H1 (cell line): ENCODE results near the gene SPPL3. TPM values are rescaled to one million over a fixed set of nuclear protein-coding genes. Genes with fewer than 3 reads are reported as not detected.

ENCODE experiments used
- BCL11A ChIP-seq, 2 experiments: IDR thresholded peaks; one replicate each; pipeline ENCODE4 v1.6.1; 2011; ENCODE audit warnings: low read depth in 2 of 2, low read length in 2 of 2, mild to moderate bottlenecking in 2 of 2
- JUN ChIP-seq: IDR thresholded peaks from 2 replicates; pipeline ENCODE4 v1.6.1; 2011; ENCODE audit warnings: low read depth, mild to moderate bottlenecking, improper control_type of control experiment, low read length
- NRF1 ChIP-seq: IDR thresholded peaks from 2 replicates; pipeline ENCODE4 v1.6.1; 2011; ENCODE audit warnings: mild to moderate bottlenecking, low read depth, low read length, improper control_type of control experiment
- RAD21 ChIP-seq, 2 experiments: IDR thresholded peaks in 1 of 2; conservative IDR thresholded peaks in 1 of 2; 2 replicates each; pipeline ENCODE4 v1.6.1; 2011; ENCODE audit warnings: low read depth in 2 of 2, low read length in 2 of 2, improper control_type of control experiment in 1 of 2, inconsistent platforms in 1 of 2, mild to moderate bottlenecking in 1 of 2, moderate library complexity in 1 of 2
- RNF2 ChIP-seq: fragments of 200-900, 300-1000 bp; sonication (generic); IDR thresholded peaks from 2 replicates; pipeline ENCODE4 v1.7.1; 2016; ENCODE audit warnings: borderline replicate concordance, low read depth, mild to moderate bottlenecking, antibody characterized with exemption, low read length; ENCODE audit not compliant: poor library complexity, severe bottlenecking; ENCODE audit errors: missing control alignments
- SP4 ChIP-seq: IDR thresholded peaks from 2 replicates; pipeline ENCODE4 v1.6.1; 2012; ENCODE audit warnings: low read length, inconsistent platforms
- SRF ChIP-seq: IDR thresholded peaks from 2 replicates; pipeline ENCODE4 v1.6.1; 2011; ENCODE audit warnings: mild to moderate bottlenecking, low read depth, low read length, moderate library complexity
- polyA plus RNA-seq, 7 experiments: library from polyadenylated mRNA; depleted of rRNA in 3 of 7; stranded (reverse) in 5 of 7; unstranded in 2 of 7; fragments of >200 nt in 5 of 7; fragments of 200-250 nt in 2 of 7; gene quantifications; 1 replicate in 5 of 7; 2 replicates in 1 of 7; 4 replicates in 1 of 7; pipeline versions ENCODE4 v1.2.1 to v1.2.3, GENCODE V29; 2011 to 2013; ENCODE audit warnings: missing spikeins in 2 of 7, mixed read lengths in 2 of 7
- total RNA-seq: library from RNA; stranded (reverse); fragmentation: NEBNext Ultra II Directional; extraction: Animal tissue kit (Norgen Biotek cat#: 25700); gene quantifications from 2 replicates; pipeline ENCODE4 v1.2.1, GENCODE V29; 2021

SPPL3 gene
- total and polyA plus RNA-seq, 2 of the 8 experiments (the other 6 are each of a cell fraction or from before 2014, with no cell fraction given), result 27.3 to 48.4 TPM

DNA sequence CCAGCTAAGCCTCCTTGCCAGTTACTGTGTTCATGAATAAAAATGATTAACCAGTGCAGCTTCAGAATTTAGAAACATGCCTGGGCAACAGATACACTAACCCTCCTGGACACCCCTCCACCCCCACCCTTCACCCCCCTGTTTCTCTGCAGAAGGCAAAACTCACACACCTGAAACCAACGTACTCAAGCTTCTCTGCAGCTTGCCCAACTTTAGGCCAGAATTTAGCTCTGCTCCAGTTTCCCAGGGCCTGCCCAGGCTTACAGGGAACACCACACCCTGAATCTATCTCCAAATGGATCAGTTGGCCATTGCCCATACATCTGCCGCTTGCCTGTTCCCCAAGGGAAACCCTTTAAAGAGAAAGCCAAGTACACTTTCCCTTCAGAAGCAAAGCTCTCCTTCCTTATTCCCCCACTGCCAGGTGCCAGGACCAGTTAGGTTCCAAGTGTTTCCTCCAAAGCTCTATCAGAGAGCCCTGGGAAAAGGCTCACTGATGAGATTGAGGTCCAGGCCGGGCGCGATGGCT is 1.8 kb upstream of the SPPL3 start (continued):
- no peak for TF ChIP-seq BCL11A (IDR thresholded peaks at IDR 0.05; ENCODE audit: low read depth in 2 of 2, low read length in 2 of 2)
- TF ChIP-seq RAD21 (IDR thresholded peaks at IDR 0.05 in 1 of 2, conservative IDR thresholded peaks at IDR 0.05 in 1 of 2; ENCODE audit: low read depth in 2 of 2, low read length in 2 of 2), result no peak
- no peak for TF ChIP-seq SRF
- TF ChIP-seq SP4, result no peak
- TF ChIP-seq RNF2, result no peak
- no peak for TF ChIP-seq JUN
- no peak for TF ChIP-seq NRF1
